SK-N-DZ (cell line): ENCODE measurements around the gene SPANXN5. TPM values are rescaled to one million over a fixed set of nuclear protein-coding genes. Genes with fewer than 3 reads are reported as not detected.
"Not testable (repeated sequence)": the region's sequence is repeated elsewhere in the genome, so short reads cannot be mapped to it uniquely, and the experiment has no call there.

ENCODE experiments used
- DNase-seq: peaks from one replicate; pipeline ENCODE4 v3.0.0-alpha.2; 2015; ENCODE audit warnings: low spot score
- polyA plus RNA-seq, 2 experiments: library from polyadenylated mRNA; depleted of rRNA; stranded (reverse); fragments of >200 nt; gene quantifications; 2 replicates each; pipeline ENCODE4 v1.2.3, GENCODE V29; 2014
- small RNA-seq, 2 experiments: library from RNA; depleted of rRNA; stranded (forward); fragments of <200 nt; gene quantifications; one replicate each; pipeline ENCODE3, GENCODE V24; 2014

SPANXN5 gene, protein sequence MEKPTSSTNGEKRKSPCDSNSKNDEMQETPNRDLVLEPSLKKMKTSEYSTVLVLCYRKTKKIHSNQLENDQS
- not detected in 2 replicates for polyA plus RNA-seq (2014; cell fraction: cytosol; rRNA removed)
- not detected in 2 replicates for polyA plus RNA-seq (2014; cell fraction: nucleus; rRNA removed)

DNA sequence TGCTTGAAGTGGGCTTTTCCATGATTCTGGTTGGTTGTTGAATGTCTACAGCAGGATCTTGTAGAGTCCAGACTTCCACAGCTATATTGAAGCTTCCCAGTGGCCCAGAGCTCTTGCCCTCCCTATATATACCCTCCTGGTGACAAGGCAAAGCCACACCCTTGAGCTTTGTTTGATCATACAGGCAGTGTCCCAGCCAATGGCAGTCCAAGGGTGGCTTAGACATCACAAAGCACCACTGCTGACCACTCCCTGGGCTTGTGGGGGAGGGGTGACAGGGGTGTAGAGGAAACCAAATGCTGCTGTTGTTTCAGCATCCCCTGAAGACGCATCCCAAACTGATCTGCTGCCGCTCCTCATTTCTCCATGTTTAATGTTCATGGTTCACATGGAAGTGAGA lies at the start of gene SPANXN5:
Gene SPANXN5, minus strand, starts transcription at position 101 of the 400 bp plus-strand sequence. Its CDS starts 79 bp downstream, at position 22.
- DNase-seq: not testable (repeated sequence)

DNA sequence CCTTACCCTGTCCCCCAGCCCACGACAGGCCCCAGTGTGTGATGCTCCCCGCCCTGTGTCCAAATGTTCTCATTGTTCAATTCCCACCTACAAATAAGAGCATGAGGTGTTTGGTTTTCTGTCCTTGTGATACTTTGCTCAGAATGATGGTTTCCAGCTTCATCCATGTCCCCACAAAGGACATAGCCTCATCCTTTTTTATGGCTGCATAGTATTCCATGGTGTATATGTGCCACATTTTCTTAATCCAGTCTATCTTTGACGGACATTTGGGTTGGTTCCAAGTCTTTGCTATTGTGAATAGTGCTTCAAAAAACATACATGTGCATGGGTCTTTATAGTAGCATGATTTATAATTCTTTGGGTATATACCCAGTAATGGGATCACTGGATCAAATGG lies 46.4 kb upstream of the SPANXN5 start:
- DNase-seq: not testable (repeated sequence)

DNA sequence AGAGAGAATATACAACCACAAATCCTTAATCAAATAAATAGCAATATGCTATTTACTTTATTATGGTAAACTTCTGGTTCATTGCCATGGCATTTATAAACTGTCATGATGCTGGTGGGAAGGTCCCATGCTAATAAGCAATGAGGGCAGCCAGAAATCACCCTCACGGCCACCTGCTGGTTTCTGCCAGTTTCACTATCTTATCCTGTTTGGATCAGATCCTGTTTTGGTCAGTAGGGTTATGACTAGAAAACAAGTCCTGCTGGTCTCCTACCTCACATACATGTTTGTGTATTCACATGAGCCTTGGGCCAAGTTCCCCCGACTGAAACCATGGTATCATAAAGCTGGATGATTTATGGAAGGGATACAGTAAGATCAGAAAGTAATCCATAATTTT lies 41.9 kb upstream of the SPANXN5 start:
- DNase-seq: no peak

DNA sequence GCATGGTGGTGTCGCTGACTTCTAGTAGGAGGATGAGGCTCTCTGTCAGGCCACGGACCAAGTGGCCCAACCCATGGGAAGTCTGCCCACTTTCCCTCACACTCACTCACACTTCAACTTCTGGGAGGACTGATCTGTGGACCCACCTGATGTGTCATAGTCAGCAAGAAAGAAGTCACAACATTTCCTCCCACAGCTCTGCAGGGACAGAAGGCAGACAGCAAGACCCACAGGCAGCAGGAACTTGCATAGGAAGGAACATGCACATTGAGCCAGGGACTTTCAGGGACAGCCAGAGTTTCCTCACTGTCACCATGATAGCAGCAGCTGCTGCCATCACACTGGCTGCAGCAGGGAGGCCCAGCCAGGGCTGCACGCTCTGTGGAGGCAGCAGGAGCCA lies 33.3 kb upstream of the SPANXN5 start:
- DNase-seq: no peak

DNA sequence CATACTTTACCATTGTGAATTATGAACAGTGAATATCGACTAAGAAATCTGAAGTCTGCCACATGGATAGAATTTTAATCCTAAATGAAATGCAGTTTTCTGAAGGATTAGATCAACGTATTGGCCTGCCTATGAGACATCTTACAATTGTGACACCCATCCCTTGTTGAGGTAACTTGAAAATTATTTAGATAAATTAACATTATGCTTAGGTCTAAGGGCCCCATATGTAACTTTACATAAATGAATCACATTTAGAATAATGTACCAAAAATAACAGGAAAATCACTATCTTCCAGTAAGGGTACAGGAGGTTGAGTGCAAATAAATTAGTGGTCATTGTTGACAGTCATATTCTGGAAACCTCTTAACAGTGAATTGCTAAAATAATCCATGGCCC lies 27.4 kb upstream of the SPANXN5 start:
- DNase-seq: no peak

DNA sequence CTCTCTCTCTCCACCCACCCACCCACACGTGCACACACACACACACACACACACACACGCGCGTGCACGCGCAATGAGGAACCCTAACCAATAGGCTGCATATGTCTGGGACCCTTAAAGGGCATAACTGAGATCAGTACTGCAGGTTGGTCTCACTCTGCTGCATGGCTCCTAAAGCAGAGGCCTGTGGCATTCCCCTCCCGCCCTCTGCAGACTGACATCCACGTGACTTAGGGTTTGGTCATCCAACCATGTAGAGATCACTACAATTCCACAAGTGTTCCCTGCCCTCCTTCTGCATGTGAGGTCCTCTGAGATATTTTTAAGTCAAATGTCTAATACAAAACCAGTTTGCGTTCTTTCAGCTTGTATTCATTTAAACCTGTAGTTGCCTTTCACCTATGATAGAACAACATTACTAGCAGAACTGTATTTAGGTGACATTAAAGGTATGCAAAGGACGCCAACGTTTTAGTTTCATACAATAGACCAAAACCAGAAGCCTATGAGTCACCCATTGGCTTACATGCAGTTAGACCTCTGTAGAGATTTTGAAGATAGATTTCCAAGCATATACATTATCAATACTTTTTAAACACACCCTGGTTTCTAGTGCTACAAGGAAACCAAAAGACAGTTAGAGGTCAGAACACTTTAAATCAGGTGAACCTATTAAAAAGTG lies 24.0 kb upstream of the SPANXN5 start:
- DNase-seq: no peak

DNA sequence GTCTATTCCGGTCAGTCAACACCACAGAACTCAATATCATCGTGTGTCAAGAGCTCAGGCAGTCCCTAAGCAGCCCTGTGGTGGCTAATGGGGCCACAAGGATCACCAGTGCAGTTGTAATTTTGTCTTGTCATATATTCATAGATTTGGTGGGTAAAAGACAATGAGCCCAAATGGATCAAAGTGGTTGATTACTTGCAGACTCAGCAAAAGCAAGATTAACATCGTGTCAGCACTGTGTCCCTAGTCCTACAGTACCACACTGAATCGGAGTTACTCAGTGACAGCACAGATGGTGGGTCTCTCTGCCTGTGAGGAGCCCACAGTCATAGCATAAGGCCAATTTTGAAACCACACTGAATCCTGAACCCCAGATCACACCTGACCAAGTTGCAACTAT lies 22.6 kb upstream of the SPANXN5 start:
- no peak for DNase-seq

DNA sequence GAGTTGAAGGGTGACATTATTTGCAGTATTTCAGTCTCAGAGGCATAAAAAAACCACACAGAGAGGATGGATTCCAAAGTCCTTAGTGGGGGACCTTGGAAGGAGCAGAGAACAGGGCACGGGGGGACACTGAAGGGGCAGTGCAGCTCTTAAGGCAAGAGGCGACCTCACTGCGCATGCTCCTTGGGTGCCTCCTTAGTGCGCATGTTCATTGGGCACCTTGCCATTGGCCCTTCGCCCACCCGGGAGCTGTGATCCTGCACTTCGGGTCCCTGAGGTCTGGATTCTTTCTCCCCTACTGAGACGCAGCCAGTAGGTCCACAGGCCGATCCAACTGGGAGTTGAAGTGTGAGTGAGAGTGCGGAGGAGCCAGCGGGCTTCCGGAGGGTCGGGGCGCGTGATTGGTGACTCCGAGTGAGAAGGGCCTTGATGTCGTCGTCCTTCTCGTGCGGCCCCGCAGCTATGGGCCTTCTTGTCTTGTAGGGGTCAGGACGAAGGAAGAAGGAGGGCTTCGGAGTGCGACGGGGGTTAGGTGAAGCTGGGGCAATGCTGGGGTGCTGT lies 13.9 kb upstream of the SPANXN5 start, which contains the start of gene XAGE5:
Gene XAGE5, plus strand, starts transcription at position 223 of the 561 bp plus-strand sequence. CDS start 1,280 bp downstream, outside the sequence.
- peak; percentile 6 for DNase-seq

DNA sequence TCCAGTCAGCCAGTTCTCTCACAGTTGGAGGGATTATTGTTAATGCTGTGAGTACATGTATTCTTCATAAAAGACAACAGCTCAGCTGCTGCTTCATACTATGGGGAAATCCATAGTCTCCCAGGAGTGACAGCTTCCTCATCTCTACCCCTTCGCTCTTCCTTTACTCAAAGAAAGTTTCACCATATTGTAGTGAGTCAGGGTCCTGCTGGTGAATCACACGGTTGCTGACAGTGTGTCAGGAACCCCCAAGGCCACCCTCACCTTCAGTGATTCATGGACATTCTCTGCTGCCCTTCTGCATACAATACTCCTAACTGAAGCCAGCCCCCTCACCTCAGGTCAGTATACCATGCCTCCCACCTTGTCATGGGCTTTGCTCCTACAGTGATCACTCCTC lies 7.6 kb upstream of the SPANXN5 start:
- DNase-seq: not testable (repeated sequence)

DNA sequence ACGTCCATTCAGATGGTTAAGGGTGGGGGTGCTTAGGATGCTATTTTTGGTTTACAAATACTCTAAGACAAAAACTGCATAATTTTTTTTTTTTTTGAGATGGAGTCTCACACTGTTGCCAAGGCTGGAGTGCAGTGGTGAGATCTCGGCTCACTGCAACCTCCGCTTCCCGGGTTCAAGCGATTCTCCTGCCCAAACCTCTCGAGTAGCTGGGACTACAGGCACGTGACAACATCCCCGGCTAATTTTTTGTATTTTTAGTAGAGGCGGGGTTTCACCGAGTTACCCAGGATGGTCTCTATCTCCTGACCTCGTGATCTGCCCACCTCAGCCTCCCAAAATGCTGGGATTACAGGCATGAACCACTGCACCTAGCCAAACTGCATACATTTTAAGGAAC lies 23.7 kb downstream of the SPANXN5 start:
- DNase-seq: not testable (repeated sequence)

DNA sequence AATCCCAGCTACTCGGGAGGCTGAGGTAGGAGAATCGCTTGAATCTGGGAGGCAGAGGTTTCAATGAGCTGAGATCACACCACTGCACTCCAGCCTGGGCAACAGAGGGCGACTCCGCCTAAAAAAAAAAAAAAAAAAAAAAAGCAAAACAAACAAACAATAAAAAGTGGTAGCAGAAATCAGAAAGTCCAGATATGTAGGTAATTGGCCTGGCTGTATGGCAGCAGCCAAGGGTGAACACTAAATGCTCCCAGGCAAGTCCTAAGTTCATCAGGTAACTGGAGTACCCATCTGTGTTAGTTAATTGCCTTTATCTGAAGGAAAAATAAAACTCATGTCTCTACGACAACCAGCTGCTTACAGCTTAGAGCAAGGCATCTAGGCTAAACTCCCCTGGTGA lies 31.2 kb downstream of the SPANXN5 start:
- DNase-seq: not testable (repeated sequence)

DNA sequence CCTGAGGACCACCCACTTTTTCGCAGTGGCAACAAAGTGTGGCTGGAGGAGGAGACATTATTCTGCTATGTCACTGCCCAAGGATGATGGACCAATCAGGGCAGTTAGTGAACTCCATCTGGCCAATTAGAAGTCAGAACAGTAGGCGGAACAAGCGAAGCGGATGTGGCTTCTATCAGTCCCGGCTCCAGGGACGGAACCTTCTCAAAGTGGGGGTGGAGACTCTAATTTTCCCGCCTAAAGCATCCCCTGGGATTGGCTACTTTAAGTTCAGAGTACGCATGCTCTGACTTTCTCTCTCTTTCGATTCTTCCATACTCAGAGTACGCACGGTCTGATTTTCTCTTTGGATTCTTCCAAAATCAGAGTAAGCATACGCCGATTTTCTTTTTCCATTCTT lies 46.3 kb downstream of the SPANXN5 start, which contains the start of gene SSX2B:
Gene SSX2B, plus strand, starts transcription at position 301 of the 400 bp plus-strand sequence. CDS start 1,429 bp downstream, outside the sequence.
- DNase-seq: not testable (repeated sequence)

Small RNAs within 50 kb of the gene (small RNA-seq; reads per million reads assigned to genes)
- gene AC244505.6 (0 reads per million in 2 experiments), gene AC244505.7 (0 reads per million in 2 experiments)
